ENCODE data around the gene ZNF699.
"Not testable (repeated sequence)": the region's sequence is repeated elsewhere in the genome, so short reads cannot be mapped to it uniquely, and the experiment has no call there.

The ZNF699 gene

DNA sequence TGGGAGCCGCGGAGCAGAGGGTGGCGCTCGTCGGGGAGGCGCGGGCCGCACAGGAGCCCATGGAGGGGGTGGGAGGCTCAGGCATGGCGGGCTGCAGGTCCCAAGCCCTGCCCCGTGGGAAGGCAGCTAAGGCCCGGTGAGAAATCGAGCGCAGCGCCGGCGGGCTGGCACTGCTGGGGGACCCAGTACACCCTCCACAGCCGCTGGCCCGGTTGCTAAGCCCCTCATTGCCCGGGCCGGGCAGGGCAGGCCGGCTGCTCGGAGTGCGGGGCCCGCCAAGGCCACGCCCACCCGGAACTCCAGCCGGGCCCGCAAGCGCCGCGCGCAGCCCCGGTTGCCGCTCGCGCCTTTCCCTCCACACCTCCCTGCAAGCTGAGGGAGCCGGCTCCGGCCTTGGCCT is 26.2 kb downstream of the ZNF699 start:
- DNase-seq: not testable (repeated sequence)

GRCh38 chr19:9251236-9251635 is 58.4 kb downstream of the ZNF699 start:
- DNase-seq: no peak

- no peak for DNase-seq
Observed at GRCh38 chr19:9250630-9251029, 59.0 kb downstream of the ZNF699 start, which contains the start of gene OR7E24. Gene OR7E24, plus strand, starts transcription at chr19:9250930. Its CDS starts 114 bp downstream, at chr19:9251044.
